Stimulated activated effector memory CD8-positive, alpha-beta T cell treated with anti-CD3 and anti-CD28 coated beads, Interleukin-12 subunit alpha, Interleukin-12 subunit beta, amount 100 ng/mL, for 72 hours (primary cell): Measurements from ENCODE around the gene IMPDH1.

Experiments
- ATAC-seq: fragments of 150-1000 bp; cut with Tn5 transposase; 2 replicates; pipeline ENCODE4 v1.10.0; 2021
- DNase-seq, 2 donors: peaks; one replicate each; pipeline ENCODE4 v3.0.0; 2021 to 2022; ENCODE audit warnings: low spot score in 2 of 2
- H3K27ac Mint-ChIP-seq: one replicate; pipeline ENCODE4 v1.8.0; 2022; ENCODE audit warnings: mild to moderate bottlenecking, mixed read lengths
- H3K36me3 Mint-ChIP-seq: one replicate; pipeline ENCODE4 v1.8.0; 2022; ENCODE audit warnings: mild to moderate bottlenecking, mixed read lengths
- H3K4me1 Mint-ChIP-seq: one replicate; pipeline ENCODE4 v1.8.0; 2022; ENCODE audit warnings: mixed read lengths
- H3K4me3 Mint-ChIP-seq: one replicate; pipeline ENCODE4 v1.8.0; 2022; ENCODE audit warnings: mild to moderate bottlenecking, mixed read lengths
- H3K9me3 Mint-ChIP-seq: one replicate; pipeline ENCODE4 v1.8.0; 2022; ENCODE audit warnings: mixed read lengths

The IMPDH1 gene

DNA sequence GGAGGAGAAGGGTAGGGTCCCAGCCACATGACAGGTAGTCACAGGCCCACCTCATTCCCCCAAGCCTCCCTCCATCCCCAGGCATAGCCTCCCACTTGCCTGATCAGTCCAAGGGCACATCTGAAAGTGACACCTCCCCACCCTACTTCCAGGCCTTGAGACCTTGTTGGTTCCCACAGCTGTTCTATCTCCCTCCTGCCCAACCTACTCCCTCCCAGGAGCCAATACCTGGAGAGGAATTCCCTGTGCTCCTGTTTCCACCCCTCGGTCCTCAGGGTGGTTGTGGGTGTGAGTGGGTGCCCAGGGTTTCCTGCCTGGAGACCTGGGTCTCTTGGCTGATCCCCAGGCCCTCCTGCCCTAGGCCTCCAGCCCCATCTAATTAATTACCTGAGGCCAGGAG is 11.6 kb upstream of the IMPDH1 start:
- H3K9me3 Mint-ChIP-seq = no peaks in the 10 kb centered on the region
- H3K27ac Mint-ChIP-seq = no peak overlapping the region
- ATAC-seq (no peak), DNase-seq (no peak)
- peaks cover 44% of the 10 kb centered on the region for H3K4me1 Mint-ChIP-seq
- H3K36me3 Mint-ChIP-seq = no peaks in the 10 kb centered on the region
- H3K4me3 Mint-ChIP-seq = no peak overlapping the region

DNA sequence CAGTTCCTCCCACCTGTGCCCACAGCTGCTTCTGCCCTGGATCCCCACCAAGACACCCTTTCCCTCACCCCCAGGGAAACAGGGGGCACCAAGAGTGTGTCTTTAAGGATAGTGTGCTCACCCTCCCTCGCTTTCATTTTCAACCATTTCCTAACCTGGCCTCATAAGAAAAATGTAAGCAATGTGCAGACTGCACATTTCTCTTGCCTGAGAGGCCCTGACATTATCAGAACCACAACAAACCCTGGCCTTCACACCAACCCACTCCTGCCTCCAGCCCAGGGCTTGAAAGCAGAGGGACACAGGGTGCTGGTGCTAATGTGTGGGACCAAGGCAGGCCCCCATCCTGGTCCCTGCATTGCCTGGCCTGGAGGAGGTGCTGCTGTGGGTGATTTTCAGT is 11.0 kb upstream of the IMPDH1 start:
- H3K4me3 Mint-ChIP-seq = no peak overlapping the region
- H3K36me3 Mint-ChIP-seq = no peaks in the 10 kb centered on the region
- H3K4me1 Mint-ChIP-seq = peaks cover 44% of the 10 kb centered on the region
- DNase-seq = no peak
- no peaks in the 10 kb centered on the region for H3K9me3 Mint-ChIP-seq
- H3K27ac Mint-ChIP-seq = peak overlapping the region; percentile 34
- ATAC-seq = no peak

DNA sequence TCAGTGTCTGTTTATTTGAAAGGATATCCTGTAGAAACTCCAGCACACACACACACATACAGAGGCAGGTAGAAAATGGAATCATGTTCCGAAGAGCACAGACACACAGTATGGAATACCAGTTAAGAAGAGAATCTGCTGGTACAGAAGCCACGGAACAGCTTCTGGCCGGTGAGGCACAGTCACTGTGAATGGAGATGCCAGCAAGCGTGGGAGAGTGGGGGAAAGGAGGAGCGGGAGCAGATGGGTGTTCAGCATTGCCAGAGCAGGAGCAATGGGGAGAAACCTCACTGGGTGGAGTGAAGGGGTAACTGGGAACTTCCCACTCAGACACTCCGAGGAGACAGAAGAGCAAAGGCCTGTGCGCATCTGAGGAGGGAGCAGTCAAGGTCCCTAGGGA is 9.5 kb upstream of the IMPDH1 start:
- Mint-ChIP-seq H3K4me1 (peaks cover 44% of the 10 kb centered on the region), H3K36me3 (no peaks in the 10 kb centered on the region), H3K9me3 (no peaks in the 10 kb centered on the region), H3K4me3 (no peak overlapping the region), H3K27ac (peak overlapping the region; percentile 23)
- DNase-seq = no peak
- no peak for ATAC-seq

- DNase-seq (no peak), ATAC-seq (no peak)
- no peaks in the 10 kb centered on the region for H3K36me3 Mint-ChIP-seq
- H3K27ac Mint-ChIP-seq = no peak overlapping the region
- peaks cover 26% of the 10 kb centered on the region for H3K4me1 Mint-ChIP-seq
- H3K9me3 Mint-ChIP-seq = no peaks in the 10 kb centered on the region
- no peak overlapping the region for H3K4me3 Mint-ChIP-seq
Observed at GRCh38 chr7:128417071-128417470, 7.3 kb upstream of the IMPDH1 start.

GRCh38 chr7:128415217-128415785 is 5.5 kb upstream of the IMPDH1 start:
- H3K4me3 Mint-ChIP-seq = no peak overlapping the region
- peaks cover 10% of the 10 kb centered on the region for H3K4me1 Mint-ChIP-seq
- H3K36me3 Mint-ChIP-seq = no peaks in the 10 kb centered on the region
- ATAC-seq (no peak), DNase-seq (no peak)
- H3K9me3 Mint-ChIP-seq = no peaks in the 10 kb centered on the region
- H3K27ac Mint-ChIP-seq = no peak overlapping the region

DNA sequence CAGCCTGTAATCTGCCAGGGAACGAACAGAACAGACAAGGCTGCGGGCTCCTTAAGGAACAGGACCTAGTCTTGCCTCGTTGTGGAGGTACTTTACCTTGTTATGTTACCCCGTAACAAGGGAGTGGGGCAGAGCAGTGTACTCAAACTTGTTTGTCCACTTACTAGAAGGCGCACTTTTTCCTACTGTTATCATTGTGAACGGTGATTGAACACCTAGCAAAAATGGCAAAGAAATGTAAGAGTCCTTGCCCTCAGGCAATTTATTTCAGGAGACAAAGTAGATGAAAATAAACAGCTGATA is 620 bp upstream of the IMPDH1 start:
- ATAC-seq (no peak), DNase-seq (no peak)
- Mint-ChIP-seq H3K36me3 (peaks cover 11% of the 10 kb centered on the region), H3K27ac (no peak overlapping the region), H3K4me3 (peak overlapping the region; percentile 86), H3K9me3 (no peaks in the 10 kb centered on the region), H3K4me1 (peaks cover 28% of the 10 kb centered on the region)

DNA sequence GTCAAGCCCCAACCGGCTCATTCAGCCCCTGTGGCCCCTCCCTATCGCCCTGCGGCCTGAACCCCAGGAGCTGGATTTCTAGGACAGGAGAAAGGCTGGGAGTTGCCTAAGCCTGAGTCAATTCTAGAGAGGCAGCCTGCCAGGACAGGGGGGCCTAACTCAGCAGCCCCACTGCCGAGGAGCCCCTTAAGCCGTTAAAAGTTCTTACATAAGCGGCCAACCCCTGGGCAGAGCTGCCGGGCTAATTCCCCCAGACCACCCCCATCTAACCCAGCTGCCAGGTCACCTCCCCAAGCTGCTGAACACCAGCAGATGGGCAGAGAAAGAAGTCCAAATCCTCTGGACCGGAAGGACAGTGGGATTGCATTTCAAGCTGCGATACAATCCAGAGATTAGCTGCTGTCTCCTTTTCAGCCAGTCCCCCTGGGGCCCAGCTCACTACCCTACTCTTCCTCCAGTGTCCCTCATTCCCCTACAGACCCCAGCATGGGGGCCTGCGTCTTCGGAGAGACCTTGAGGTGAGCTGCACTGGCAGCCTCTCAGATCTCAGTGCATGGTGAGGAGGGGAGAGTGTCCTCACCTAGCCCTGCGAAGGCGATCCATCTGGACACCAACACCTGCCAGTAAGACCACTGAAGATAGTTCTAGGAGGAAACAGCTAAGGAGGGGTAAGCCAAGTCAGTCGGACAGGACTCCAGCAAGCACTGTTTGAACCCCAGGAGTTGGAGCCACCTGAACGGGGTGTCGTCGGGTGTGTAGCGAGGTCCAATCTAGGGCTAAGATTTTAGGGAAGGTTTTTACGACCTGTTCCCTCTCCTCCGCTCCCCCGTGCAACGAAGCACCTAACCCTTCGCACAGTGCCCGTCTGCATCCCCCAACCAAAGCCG is 830 bp downstream of the IMPDH1 start:
- Mint-ChIP-seq H3K4me3 (peak overlapping the region; percentile 86), H3K9me3 (no peaks in the 10 kb centered on the region), H3K27ac (peak overlapping the region; percentile 40), H3K4me1 (peaks cover 40% of the 10 kb centered on the region), H3K36me3 (peaks cover 18% of the 10 kb centered on the region)
- DNase-seq = no peak
- ATAC-seq = no peak

- Mint-ChIP-seq H3K4me3 (peak overlapping the region; percentile 86), H3K4me1 (peaks cover 48% of the 10 kb centered on the region), H3K27ac (no peak overlapping the region), H3K36me3 (peaks cover 27% of the 10 kb centered on the region), H3K9me3 (no peaks in the 10 kb centered on the region)
- DNase-seq (no peak), ATAC-seq (no peak)
Observed at GRCh38 chr7:128407751-128408708, 1.8 kb downstream of the IMPDH1 start.

DNA sequence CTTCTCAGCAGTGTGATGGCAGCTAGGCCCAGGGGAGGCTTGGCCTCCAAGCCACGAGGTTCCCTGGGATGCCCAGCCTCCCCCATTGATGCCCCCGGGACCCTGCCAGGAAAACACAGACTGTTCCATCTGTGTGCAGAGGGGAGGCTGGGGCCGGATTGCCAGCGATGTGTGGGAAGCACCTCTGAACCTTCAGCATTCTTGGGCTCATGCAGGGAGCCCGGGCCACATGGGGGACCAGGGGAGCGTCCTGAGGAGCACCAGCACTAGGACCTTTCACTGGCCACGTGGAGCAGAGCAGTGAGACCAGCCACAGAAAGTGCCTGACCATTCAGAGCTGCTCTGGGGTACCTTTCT is 2.6 kb downstream of the IMPDH1 start:
- Mint-ChIP-seq H3K4me3 (no peak overlapping the region), H3K36me3 (peaks cover 33% of the 10 kb centered on the region), H3K4me1 (peaks cover 48% of the 10 kb centered on the region), H3K27ac (no peak overlapping the region), H3K9me3 (no peaks in the 10 kb centered on the region)
- no peak for DNase-seq
- ATAC-seq = no peak

- peak overlapping the region; percentile 83 for H3K4me3 Mint-ChIP-seq
- ATAC-seq (no peak), DNase-seq (no peak)
- H3K9me3 Mint-ChIP-seq = no peaks in the 10 kb centered on the region
- peak overlapping the region; percentile 87 for H3K27ac Mint-ChIP-seq
- peaks cover 49% of the 10 kb centered on the region for H3K4me1 Mint-ChIP-seq
- peaks cover 39% of the 10 kb centered on the region for H3K36me3 Mint-ChIP-seq
Observed at GRCh38 chr7:128406314-128407232, 3.2 kb downstream of the IMPDH1 start.

DNA sequence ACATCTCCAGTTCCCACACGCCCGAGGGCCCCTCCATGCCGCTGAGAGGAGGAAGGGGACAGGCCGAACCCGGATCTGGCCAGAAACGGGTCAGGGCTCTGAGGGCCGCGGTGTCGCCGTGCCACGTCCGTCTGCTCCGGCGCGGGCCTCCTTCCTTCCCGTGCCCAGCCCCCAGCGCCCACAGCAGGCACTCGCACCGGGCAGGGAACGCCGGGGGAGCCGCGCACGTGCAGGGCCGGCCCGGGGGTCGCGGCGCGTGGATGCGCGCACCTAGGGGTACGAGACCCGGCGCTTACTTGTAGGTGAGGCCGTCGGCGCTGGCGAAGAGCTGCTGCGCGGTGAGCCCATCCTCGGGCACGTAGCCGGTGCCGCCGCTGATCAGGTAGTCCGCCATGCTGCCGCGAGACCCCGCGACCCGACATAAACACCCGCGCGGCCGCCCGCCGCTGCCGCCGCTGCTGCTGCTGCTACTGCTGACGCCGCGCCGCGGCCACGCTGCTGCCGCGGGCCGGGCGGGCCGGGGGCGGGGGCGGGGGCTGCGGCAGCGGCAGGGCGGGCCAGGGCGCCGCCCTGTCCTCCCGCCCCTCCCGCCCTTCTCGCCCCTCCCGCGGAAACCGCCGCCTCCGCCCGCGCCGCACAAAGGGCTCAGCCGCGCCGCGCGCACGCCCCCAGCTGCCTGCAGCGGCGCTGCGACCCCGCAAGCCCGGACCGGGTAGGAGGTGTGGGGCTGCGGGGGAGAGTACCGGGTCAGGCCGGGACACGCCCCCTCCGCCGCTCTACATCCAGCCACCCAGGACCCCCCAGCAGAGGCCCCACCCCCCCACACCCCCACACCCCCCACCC is 4.1 kb downstream of the IMPDH1 start:
- H3K27ac Mint-ChIP-seq = peak overlapping the region; percentile 87
- peak in 1 of 2 donors; percentile 67 for DNase-seq
- ATAC-seq = peak; percentile 14
- H3K9me3 Mint-ChIP-seq = no peaks in the 10 kb centered on the region
- peaks cover 57% of the 10 kb centered on the region for H3K4me1 Mint-ChIP-seq
- H3K36me3 Mint-ChIP-seq = peaks cover 48% of the 10 kb centered on the region
- H3K4me3 Mint-ChIP-seq = peak overlapping the region; percentile 83

GRCh38 chr7:128404886-128405470 is 4.8 kb downstream of the IMPDH1 start:
- DNase-seq = no peak
- peak overlapping the region; percentile 83 for H3K4me3 Mint-ChIP-seq

GRCh38 chr7:128404143-128404681 is 5.6 kb downstream of the IMPDH1 start:
- H3K9me3 Mint-ChIP-seq = no peaks in the 10 kb centered on the region
- H3K4me1 Mint-ChIP-seq = peaks cover 56% of the 10 kb centered on the region
- H3K36me3 Mint-ChIP-seq = peaks cover 63% of the 10 kb centered on the region
- peak overlapping the region; percentile 82 for H3K27ac Mint-ChIP-seq
- ATAC-seq (no peak), DNase-seq (no peak)
- H3K4me3 Mint-ChIP-seq = peak overlapping the region; percentile 83

More at GRCh38 chr7:128404886-128405470, 4.8 kb downstream of the IMPDH1 start:
- no peaks in the 10 kb centered on the region for H3K9me3 Mint-ChIP-seq
- no peak for ATAC-seq
- H3K4me1 Mint-ChIP-seq = peaks cover 57% of the 10 kb centered on the region
- H3K27ac Mint-ChIP-seq = peak overlapping the region; percentile 82
- H3K36me3 Mint-ChIP-seq = peaks cover 55% of the 10 kb centered on the region
